NT2/D1 (cell line): ENCODE results near the gene CDK14.

Experiments
- YY1 ChIP-seq: IDR thresholded peaks from 2 replicates; pipeline ENCODE4 v1.6.1; 2011; ENCODE audit not compliant: insufficient read length, insufficient read depth
- ZNF274 ChIP-seq: IDR thresholded peaks from 2 replicates; pipeline ENCODE4 v1.6.1; 2011; ENCODE audit warnings: mild to moderate bottlenecking, low read depth, low read length

DNA sequence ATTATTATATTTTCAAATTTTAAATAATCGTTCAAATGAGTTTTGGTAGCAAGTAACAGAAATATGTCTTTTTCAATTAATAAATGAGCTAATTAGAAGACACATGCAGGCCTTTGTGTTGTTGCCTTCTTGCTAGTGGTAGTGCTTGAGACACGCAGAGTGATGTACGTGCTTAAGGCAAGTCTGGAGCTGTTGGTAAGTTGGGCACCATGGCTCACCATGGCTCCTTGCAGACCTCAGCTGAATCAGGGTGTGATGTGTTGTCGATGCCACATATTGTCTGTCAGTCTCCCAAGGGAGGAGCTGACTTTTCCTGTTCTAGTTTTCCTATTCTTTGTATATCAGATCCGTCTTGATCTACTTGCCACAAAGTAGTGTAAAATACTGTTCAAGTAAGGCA is 8.3 kb downstream of the CDK14 start:
- no peak for TF ChIP-seq YY1
- no peak for TF ChIP-seq ZNF274
